ENCODE measurements around the gene TACO1. TPM values are rescaled to one million over a fixed set of nuclear protein-coding genes. Genes with fewer than 3 reads are reported as not detected.

Gene TACO1
- total and polyA plus RNA-seq, 2 of the 4 experiments (the other 2 are of a cell fraction), result 6.5 to 28.8 TPM

GRCh38 chr17:63649813-63650212, 49.1 kb downstream of the TACO1 start:
- Histone ChIP-seq H2BK5ac (ENCODE audit: low read depth, low read length, poor library complexity, severe bottlenecking) (no peak overlapping the region), H3K9ac (ENCODE audit: low read depth, low read length) (no peak overlapping the region), H2AK9ac (replicated peaks; ENCODE audit: low read depth, low read length, poor library complexity) (no peak overlapping the region), H3K4me2 (ENCODE audit: low read depth, low read length) (no peak overlapping the region), H3K4me1 (ENCODE audit: control insufficient read depth, insufficient read depth, low read length) (peaks cover 5% of the 10 kb centered on the region), H3K36me3 (ENCODE audit: control insufficient read depth, insufficient read depth, low read length) (peaks cover 18% of the 10 kb centered on the region), H2AK5ac (ENCODE audit: low read depth, low read length) (no peak overlapping the region), H3K27ac (ENCODE audit: insufficient read depth, low read length) (no peak overlapping the region), H2BK20ac (ENCODE audit: low read depth, low read length) (no peak overlapping the region), H3K14ac (replicated peaks; ENCODE audit: low read depth, low read length) (no peak overlapping the region), H3K9me3 (ENCODE audit: control insufficient read depth, insufficient read depth, low read length) (no peaks in the 10 kb centered on the region), H3K4ac (ENCODE audit: low read depth, low read length) (no peak overlapping the region), H4K8ac (ENCODE audit: low read depth in 2 of 2, low read length in 2 of 2) (no peak overlapping the region), H3K79me1 (ENCODE audit: low read depth in 1 of 2, low read length in 2 of 2) (peaks cover 4 to 7% of the 10 kb centered on the region in 2 experiments; a peak in 2 of 4 replicates), H4K20me1 (ENCODE audit: insufficient read depth, low read length) (peaks cover 12% of the 10 kb centered on the region; the same call in 1 of the 2 replicates), H2BK120ac (ENCODE audit: low read depth, low read length) (no peak overlapping the region), H3K4me3 (ENCODE audit: insufficient read depth, low read depth, low read length) (no peak overlapping the region), H2BK15ac (ENCODE audit: low read depth, low read length) (no peak overlapping the region), H3K9me1 (ENCODE audit: insufficient read depth, low read length) (peaks cover 8% of the 10 kb centered on the region; the same call in 1 of the 2 replicates), H3K27me3 (ENCODE audit: control insufficient read depth, insufficient read depth, low read length) (no peaks in the 10 kb centered on the region), H3K18ac (ENCODE audit: low read depth, low read length) (no peak overlapping the region), H3K23ac (ENCODE audit: low read depth, low read length) (no peak overlapping the region), H4K5ac (ENCODE audit: low read depth, low read length) (no peak overlapping the region), H3K56ac (ENCODE audit: extremely low read depth, insufficient read depth, low read length) (no peak overlapping the region), H2AFZ (replicated peaks; ENCODE audit: low read length, poor library complexity) (no peak overlapping the region), H4K91ac (ENCODE audit: insufficient read depth, low read depth, low read length) (no peak overlapping the region)
- WGBS, 2 experiments (ENCODE audit: extremely low coverage in 2 of 2, insufficient read length in 1 of 2), result no CpG with 5 or more reads among the region's 1 CpG
- dilution Hi-C loops (cut with HindIII; ENCODE audit: low sequenced_read_pairs, unreplicated experiment) (no loop called here), in situ Hi-C loops (cut with MboI; ENCODE audit: low sequenced_read_pairs) (no loop called here), intact Hi-C loops (cut with micrococcal nuclease) (no loop called here)
- BruUV-seq (replicated peaks), result no TSS peak
- TF ChIP-seq CTCF (conservative IDR thresholded peaks at IDR 0.05; ENCODE audit: low read depth, low read length), result no peak
- no peak for TF ChIP-seq CHD1 (IDR thresholded peaks at IDR 0.05; ENCODE audit: low read depth, low read length)
- no peak for TF ChIP-seq FOS (IDR thresholded peaks at IDR 0.05; ENCODE audit: low read depth, low read length)
- no peak for TF ChIP-seq MXI1 (IDR thresholded peaks at IDR 0.05; ENCODE audit: borderline replicate concordance, low read depth, low read length)
- TF ChIP-seq NFE2L2 (IDR thresholded peaks at IDR 0.05; ENCODE audit: low read depth, low read length), result no peak
- TF ChIP-seq BHLHE40 (IDR thresholded peaks at IDR 0.05; ENCODE audit: low read depth, low read length), result no peak
- TF ChIP-seq ELK1 (IDR thresholded peaks at IDR 0.05; ENCODE audit: borderline replicate concordance, low read depth, low read length), result no peak
- TF ChIP-seq SMC3 (IDR thresholded peaks at IDR 0.05; ENCODE audit: low read depth, low read length), result no peak
- TF ChIP-seq MAFK (IDR thresholded peaks at IDR 0.05; ENCODE audit: low read depth, low read length), result no peak
- no peak for TF ChIP-seq RFX5 (IDR thresholded peaks at IDR 0.05; ENCODE audit: low read depth, low read length)
- TF ChIP-seq RAD21 (IDR thresholded peaks at IDR 0.05; ENCODE audit: low read length), result no peak
- no peak for TF ChIP-seq CEBPB (IDR thresholded peaks at IDR 0.05; ENCODE audit: low read depth, low read length)
- TF ChIP-seq RCOR1 (IDR thresholded peaks at IDR 0.05; ENCODE audit: insufficient replicate concordance, low read length), result no peak
- TF ChIP-seq MAZ (IDR thresholded peaks at IDR 0.05; ENCODE audit: borderline replicate concordance, low read depth, low read length), result no peak
- no peak for TF ChIP-seq POLR2A (IDR thresholded peaks at IDR 0.05; ENCODE audit: low read depth, low read length)
- CTCF ChIA-PET, result no interaction called here
- no peak for DNase-seq
- no peak for ATAC-seq (ENCODE audit: low read depth)
- POLR2A ChIA-PET (ENCODE audit: unreplicated experiment), result no interaction called here
